ENCODE data around the gene DNPH1.

DNA sequence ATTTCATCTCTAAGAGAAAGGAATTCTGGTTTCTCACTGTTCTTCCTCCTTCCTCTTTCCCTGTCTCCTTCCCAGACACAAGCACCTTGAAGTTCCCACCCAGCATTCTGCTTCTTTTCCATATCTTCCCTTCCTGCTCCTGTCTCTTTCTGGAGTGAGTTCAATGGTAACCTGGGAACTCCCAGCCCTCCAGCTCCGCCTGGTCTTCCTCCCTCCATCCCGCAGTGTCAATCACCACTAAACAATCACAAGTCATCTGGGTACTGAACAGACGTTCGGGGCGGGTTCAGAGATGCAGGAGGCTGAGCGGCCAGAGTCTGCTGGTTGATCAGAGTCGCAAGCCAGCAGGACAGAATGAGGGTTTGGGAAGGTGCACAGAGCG, 21.7 kb upstream of the DNPH1 start:
- TF ChIP-seq POLR2A (IDR thresholded peaks at IDR 0.05) (no peak), CTCF (IDR thresholded peaks at IDR 0.05) (no peak)
